HepG2 (cell line): ENCODE data around the gene ST6GALNAC4. TPM values are rescaled to one million over a fixed set of nuclear protein-coding genes. Genes with fewer than 3 reads are reported as not detected.

ENCODE experiments used
- ATAD3A ChIP-seq: sonication (generic); formaldehyde crosslinking; IDR thresholded peaks from 2 replicates; pipeline ENCODE4 v1.4.0; 2020; ENCODE audit warnings: missing genetic modification reagents
- ATF7 ChIP-seq, 2 experiments: fragments of 450-650 bp in 1 of 2; sonication (generic) in 1 of 2; formaldehyde crosslinking in 1 of 2; IDR thresholded peaks; 2 replicates each; pipeline versions ENCODE4 v1.4.0 to v1.6.1; 2016 to 2020; ENCODE audit warnings: antibody characterized with exemption in 1 of 2, mild to moderate bottlenecking in 1 of 2, missing genetic modification reagents in 1 of 2
- IKZF4 ChIP-seq: sonication (generic); formaldehyde crosslinking; IDR thresholded peaks from 2 replicates; pipeline ENCODE4 v1.5.1; 2020; ENCODE audit warnings: borderline replicate concordance, mild to moderate bottlenecking, low read depth, missing genetic modification reagents; ENCODE audit errors: not compliant biosample characterization
- KAT2B ChIP-seq: fragments of 150-350 bp; IDR thresholded peaks from 2 replicates; pipeline ENCODE4 v1.6.1; 2014; ENCODE audit warnings: low read depth, low read length, borderline replicate concordance
- KDM5B ChIP-seq: sonication (generic); formaldehyde crosslinking; IDR thresholded peaks from 2 replicates; pipeline ENCODE4 v1.4.0; 2020; ENCODE audit warnings: missing genetic modification reagents, mild to moderate bottlenecking, borderline replicate concordance
- NONO ChIP-seq, 2 experiments: fragments of 450-650 bp in 1 of 2; sonication (generic) in 1 of 2; formaldehyde crosslinking in 1 of 2; IDR thresholded peaks in 1 of 2; conservative IDR thresholded peaks in 1 of 2; 2 replicates each; pipeline versions ENCODE4 v1.6.1 to v1.8.0; 2017 to 2022; ENCODE audit warnings: mild to moderate bottlenecking in 1 of 2, missing genetic modification reagents in 1 of 2, moderate library complexity in 1 of 2
- NR0B2 ChIP-seq: sonication (generic); formaldehyde crosslinking; IDR thresholded peaks from 2 replicates; pipeline ENCODE4 v1.4.0; 2020; ENCODE audit warnings: mild to moderate bottlenecking, missing genetic modification reagents
- PRMT3 ChIP-seq: sonication (generic); formaldehyde crosslinking; IDR thresholded peaks from 2 replicates; pipeline ENCODE4 v1.8.1; 2022; ENCODE audit warnings: low read depth, mild to moderate bottlenecking, moderate library complexity, missing genetic modification reagents, borderline replicate concordance
- SMAD1 ChIP-seq: sonication (generic); formaldehyde crosslinking; IDR thresholded peaks from 2 replicates; pipeline ENCODE4 v1.4.0; 2020; ENCODE audit warnings: missing genetic modification reagents, low read depth, mild to moderate bottlenecking, borderline replicate concordance
- SP2 ChIP-seq: sonication (generic); formaldehyde crosslinking; IDR thresholded peaks from 2 replicates; pipeline ENCODE4 v1.5.1; 2020; ENCODE audit warnings: mild to moderate bottlenecking, missing genetic modification reagents
- SRSF9 ChIP-seq: fragments of 200-400 bp; formaldehyde crosslinking; IDR thresholded peaks from 2 replicates; pipeline ENCODE4 v1.6.1; 2018; ENCODE audit warnings: borderline replicate concordance, mild to moderate bottlenecking, low read depth, low read length; ENCODE audit not compliant: insufficient read depth, poor library complexity, severe bottlenecking
- TFAP4 ChIP-seq: sonication (generic); IDR thresholded peaks from 2 replicates; pipeline ENCODE4 v1.6.1; 2016; ENCODE audit warnings: low read depth, borderline replicate concordance
- USF2 ChIP-seq, 2 experiments: sonication (generic) in 1 of 2; formaldehyde crosslinking in 1 of 2; IDR thresholded peaks; 2 replicates each; pipeline versions ENCODE4 v1.5.1 to v1.6.1; 2011 to 2020; ENCODE audit warnings: borderline replicate concordance in 1 of 2, low read depth in 1 of 2, low read length in 1 of 2, mild to moderate bottlenecking in 1 of 2, missing genetic modification reagents in 1 of 2, moderate library complexity in 1 of 2
- ZBTB42 ChIP-seq: sonication (generic); formaldehyde crosslinking; IDR thresholded peaks from 2 replicates; pipeline ENCODE4 v1.5.0; 2020; ENCODE audit warnings: mild to moderate bottlenecking, missing genetic modification reagents
- ZNF121 ChIP-seq: sonication (generic); formaldehyde crosslinking; IDR thresholded peaks from 2 replicates; pipeline ENCODE4 v1.5.0; 2020; ENCODE audit warnings: mild to moderate bottlenecking, missing genetic modification reagents
- ZNF30 ChIP-seq: sonication (generic); formaldehyde crosslinking; IDR thresholded peaks from 2 replicates; pipeline ENCODE4 v1.5.0; 2020; ENCODE audit warnings: mild to moderate bottlenecking, missing genetic modification reagents
- ZNF441 ChIP-seq: sonication (generic); formaldehyde crosslinking; IDR thresholded peaks from 2 replicates; pipeline ENCODE4 v1.7.0; 2021; ENCODE audit warnings: missing genetic modification reagents, borderline replicate concordance
- ZNF512B ChIP-seq: sonication (generic); formaldehyde crosslinking; IDR thresholded peaks from 2 replicates; pipeline ENCODE4 v1.5.1; 2020; ENCODE audit warnings: missing genetic modification reagents, mild to moderate bottlenecking, borderline replicate concordance
- ZNF556 ChIP-seq: sonication (generic); formaldehyde crosslinking; IDR thresholded peaks from 2 replicates; pipeline ENCODE4 v1.4.0; 2020; ENCODE audit warnings: mild to moderate bottlenecking, missing genetic modification reagents, borderline replicate concordance
- ZNF879 ChIP-seq: sonication (generic); formaldehyde crosslinking; IDR thresholded peaks from 2 replicates; pipeline ENCODE4 v1.8.1; 2023; ENCODE audit warnings: missing genetic modification reagents
- polyA plus RNA-seq, 8 experiments: library from polyadenylated mRNA; depleted of rRNA in 3 of 8; stranded (reverse) in 7 of 8; unstranded in 1 of 8; fragments of >200 nt; fragmentation: Illumina TruSeq in 4 of 8; extraction: Trizol in 4 of 8; gene quantifications; 2 replicates each; pipeline versions ENCODE4 v1.2.1 to v1.2.3, GENCODE V29; 2011 to 2016; ENCODE audit warnings: low read depth in 4 of 8, missing spikeins in 1 of 8, mixed read lengths in 1 of 8; ENCODE audit not compliant: insufficient read depth in 1 of 8
- total RNA-seq, 5 experiments: library from RNA; depleted of rRNA; stranded (reverse); fragments of >200 nt; fragmentation: Illumina TruSeq; extraction: Trizol; gene quantifications; 2 replicates each; pipeline ENCODE4 v1.2.3, GENCODE V29; 2016; ENCODE audit warnings: low read depth in 1 of 5

ST6GALNAC4 gene
- total and polyA plus RNA-seq, 2 of the 13 experiments (the other 11 are each of a cell fraction or from before 2014, with no cell fraction given), result 18.8 to 27.7 TPM

- TF ChIP-seq SRSF9, result no peak
- no peak for TF ChIP-seq USF2 (IDR thresholded peaks at IDR 0.05; ENCODE audit: low read depth, low read length)
- no peak for TF ChIP-seq USF2 (CRISPR knock-in tag; IDR thresholded peaks at IDR 0.05; ENCODE audit: borderline replicate concordance)
- TF ChIP-seq NR0B2, result 0 out of 2 replicates have a peak, but pooled peaks have one; percentile 49
- no peak for TF ChIP-seq ZNF30 (CRISPR knock-in tag)
- no peak for TF ChIP-seq ZNF121 (CRISPR knock-in tag)
- 0 out of 2 replicates have a peak, but pooled peaks have one; percentile 24 for TF ChIP-seq ATF7 (IDR thresholded peaks at IDR 0.05)
- 0 out of 2 replicates have a peak, but pooled peaks have one; percentile 53 for TF ChIP-seq ATF7 (CRISPR knock-in tag; IDR thresholded peaks at IDR 0.05)
- no peak for TF ChIP-seq IKZF4 (CRISPR knock-in tag)
- no peak for TF ChIP-seq SP2 (CRISPR knock-in tag)
- 0 out of 2 replicates have a peak, but pooled peaks have one; percentile 57 for TF ChIP-seq ZNF556
- no peak for TF ChIP-seq ZNF512B (CRISPR knock-in tag)
- TF ChIP-seq KAT2B, result no peak
- no peak for TF ChIP-seq ZNF441
- peak; percentile 22; the same call in 1 of the 2 replicates for TF ChIP-seq KDM5B (CRISPR knock-in tag)
- TF ChIP-seq TFAP4, result no peak
- TF ChIP-seq ZNF879 (CRISPR knock-in tag), result 0 out of 2 replicates have a peak, but pooled peaks have one; percentile 38
- TF ChIP-seq NONO (IDR thresholded peaks at IDR 0.05), result no peak
- TF ChIP-seq NONO (CRISPR knock-in tag; conservative IDR thresholded peaks at IDR 0.05), result peak; percentile 63; the same call in 1 of the 2 replicates
- 0 out of 2 replicates have a peak, but pooled peaks have one; percentile 2 for TF ChIP-seq SMAD1 (CRISPR knock-in tag)
- no peak for TF ChIP-seq PRMT3 (CRISPR knock-in tag)
- no peak for TF ChIP-seq ATAD3A (CRISPR knock-in tag)
- no peak for TF ChIP-seq ZBTB42 (CRISPR knock-in tag)
Measured at GRCh38 chr9:127931092-127931881, 14.4 kb upstream of the ST6GALNAC4 start (continued).
